Activated B cell treated with CpG ODN at 0.5 μM for 24 hours (primary cell): Measurements from ENCODE around the gene CCDC78. TPM values are rescaled to one million over a fixed set of nuclear protein-coding genes. Genes with fewer than 3 reads are reported as not detected.
A peak's percentile ranks its signal among the peaks of the same experiment; 100 is the strongest.

ENCODE experiments used
- ATAC-seq: fragments of 200-7000 bp; cut with Tn5 transposase; one replicate; pipeline ENCODE4 v1.10.0; 2021; ENCODE audit warnings: low read depth, mild to moderate bottlenecking, moderate library complexity
- CTCF ChIA-PET: fragments of 350-600 bp; sonication (Branson Sonifier 250); formaldehyde crosslinking; loops from one replicate; lab custom pipeline; 2021; ENCODE audit warnings: antibody characterized with exemption; lab: Charles Lee
- POLR2A ChIA-PET: fragments of 350-600 bp; sonication (Branson Sonifier 250); formaldehyde crosslinking; loops from one replicate; lab custom pipeline; 2021; ENCODE audit warnings: antibody characterized with exemption; lab: Charles Lee
- DNase-seq: peaks from one replicate; pipeline ENCODE4 v3.0.0; 2022
- H3K27ac Mint-ChIP-seq: one replicate; pipeline ENCODE4 v1.8.0; 2020; ENCODE audit warnings: mixed read lengths
- H3K27me3 Mint-ChIP-seq: one replicate; pipeline ENCODE4 v1.8.0; 2021; ENCODE audit warnings: mixed read lengths
- H3K36me3 Mint-ChIP-seq: one replicate; pipeline ENCODE4 v1.8.0; 2021; ENCODE audit warnings: low read depth, mixed read lengths
- H3K4me1 Mint-ChIP-seq: one replicate; pipeline ENCODE4 v1.8.0; 2021; ENCODE audit warnings: mixed read lengths
- H3K4me3 Mint-ChIP-seq: one replicate; pipeline ENCODE4 v1.8.0; 2020; ENCODE audit warnings: mild to moderate bottlenecking, mixed read lengths
- H3K9me3 Mint-ChIP-seq: one replicate; pipeline ENCODE4 v1.8.0; 2020; ENCODE audit warnings: mixed read lengths
- intact Hi-C: fragments of 100-400 bp; cut with micrococcal nuclease; formaldehyde crosslinking; loops from one replicate; pipeline ENCODE4 v1.15.1; 2024
- total RNA-seq: library from RNA; stranded (reverse); gene quantifications from 2 replicates; pipeline ENCODE4 v1.2.3, GENCODE V29; 2022
- TF ChIP-seq, protein P1 (sequence below): fragments of 200-600 bp; IDR thresholded peaks from one replicate; pipeline ENCODE4 v1.8.0; 2022; ENCODE audit warnings: antibody characterized with exemption, mild to moderate bottlenecking

CCDC78 gene
- total RNA-seq: 4.8 and 7.8 TPM in 2 replicates

DNA sequence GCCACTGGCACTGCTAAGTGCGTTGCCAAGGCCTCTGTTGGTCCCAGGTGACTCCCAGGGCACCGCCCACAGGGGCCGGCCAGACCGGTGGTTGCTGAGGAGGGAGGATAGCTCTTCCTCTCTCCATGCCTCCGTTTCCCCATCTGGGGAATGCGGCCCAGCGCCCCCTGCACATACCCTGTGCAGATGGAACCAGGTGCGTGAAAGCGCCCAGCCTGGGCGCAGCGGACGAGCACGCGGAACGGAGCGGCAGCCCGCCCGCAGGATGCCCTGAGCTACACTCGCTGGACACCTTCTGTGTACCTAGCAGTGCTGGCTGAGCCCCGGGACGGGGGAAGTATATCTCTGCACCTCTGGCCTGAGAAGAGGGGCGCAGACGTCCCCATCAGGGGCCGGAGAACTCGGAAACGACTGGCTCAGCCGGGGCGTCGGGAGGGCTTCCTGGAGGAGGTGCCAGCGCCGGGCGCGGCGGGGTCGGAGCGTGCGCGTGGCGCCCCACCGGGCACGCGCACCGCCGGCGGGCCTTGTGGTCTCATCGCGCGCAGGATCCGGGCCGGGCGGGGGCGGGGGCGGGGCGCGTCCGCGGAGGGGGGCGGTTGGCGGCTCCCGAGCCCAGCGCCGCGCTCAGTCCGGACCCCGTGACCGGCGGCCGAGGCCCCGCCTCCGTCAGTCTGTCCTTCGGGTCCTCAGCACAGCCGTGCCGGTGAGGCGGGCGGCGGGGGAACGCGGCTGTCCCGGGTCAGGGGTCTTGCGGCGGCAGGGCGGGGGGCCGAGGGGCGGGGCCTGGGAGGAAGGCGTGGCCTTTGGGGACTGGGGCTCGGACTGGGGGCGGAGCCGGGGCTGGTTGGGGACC is at the start of gene CCDC78, which contains the start of gene HAGHL:
Gene CCDC78, minus strand, starts transcription at position 6 of the 853 bp plus-strand sequence. CDS start 76 bp downstream, outside the sequence.
Gene HAGHL, plus strand, starts transcription at position 669 of the 853 bp plus-strand sequence. CDS start 404 bp downstream, outside the sequence.
- Mint-ChIP-seq H3K4me3 (peak within 1 kb of the TSS; percentile 79), H3K27ac (peak within 1 kb of the TSS; percentile 24), H3K4me1 (peaks cover 4% of the 10 kb centered on the region), H3K9me3 (no peaks in the 10 kb centered on the region), H3K27me3 (no peaks in the 10 kb centered on the region), H3K36me3 (peaks cover 3% of the 10 kb centered on the region)
- ChIA-PET CTCF (interaction anchor here (2.0 kb wide), 1 partner anchor 14 kb away, joined by 4 read pairs; no protein-coding TSS in a partner anchor), POLR2A (interaction anchor here (1.4 to 3.2 kb wide), 4 partner anchors 9 to 37 kb away, joined by 5 to 11 read pairs (median 8); partner anchors contain the start of genes CIAO3 and WDR24)
- DNase-seq (peak; percentile 42), ATAC-seq (peak; percentile 56)
- intact Hi-C loops: no loop called here
- TF ChIP-seq, protein P1, sequence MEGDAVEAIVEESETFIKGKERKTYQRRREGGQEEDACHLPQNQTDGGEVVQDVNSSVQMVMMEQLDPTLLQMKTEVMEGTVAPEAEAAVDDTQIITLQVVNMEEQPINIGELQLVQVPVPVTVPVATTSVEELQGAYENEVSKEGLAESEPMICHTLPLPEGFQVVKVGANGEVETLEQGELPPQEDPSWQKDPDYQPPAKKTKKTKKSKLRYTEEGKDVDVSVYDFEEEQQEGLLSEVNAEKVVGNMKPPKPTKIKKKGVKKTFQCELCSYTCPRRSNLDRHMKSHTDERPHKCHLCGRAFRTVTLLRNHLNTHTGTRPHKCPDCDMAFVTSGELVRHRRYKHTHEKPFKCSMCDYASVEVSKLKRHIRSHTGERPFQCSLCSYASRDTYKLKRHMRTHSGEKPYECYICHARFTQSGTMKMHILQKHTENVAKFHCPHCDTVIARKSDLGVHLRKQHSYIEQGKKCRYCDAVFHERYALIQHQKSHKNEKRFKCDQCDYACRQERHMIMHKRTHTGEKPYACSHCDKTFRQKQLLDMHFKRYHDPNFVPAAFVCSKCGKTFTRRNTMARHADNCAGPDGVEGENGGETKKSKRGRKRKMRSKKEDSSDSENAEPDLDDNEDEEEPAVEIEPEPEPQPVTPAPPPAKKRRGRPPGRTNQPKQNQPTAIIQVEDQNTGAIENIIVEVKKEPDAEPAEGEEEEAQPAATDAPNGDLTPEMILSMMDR: no peak

DNA sequence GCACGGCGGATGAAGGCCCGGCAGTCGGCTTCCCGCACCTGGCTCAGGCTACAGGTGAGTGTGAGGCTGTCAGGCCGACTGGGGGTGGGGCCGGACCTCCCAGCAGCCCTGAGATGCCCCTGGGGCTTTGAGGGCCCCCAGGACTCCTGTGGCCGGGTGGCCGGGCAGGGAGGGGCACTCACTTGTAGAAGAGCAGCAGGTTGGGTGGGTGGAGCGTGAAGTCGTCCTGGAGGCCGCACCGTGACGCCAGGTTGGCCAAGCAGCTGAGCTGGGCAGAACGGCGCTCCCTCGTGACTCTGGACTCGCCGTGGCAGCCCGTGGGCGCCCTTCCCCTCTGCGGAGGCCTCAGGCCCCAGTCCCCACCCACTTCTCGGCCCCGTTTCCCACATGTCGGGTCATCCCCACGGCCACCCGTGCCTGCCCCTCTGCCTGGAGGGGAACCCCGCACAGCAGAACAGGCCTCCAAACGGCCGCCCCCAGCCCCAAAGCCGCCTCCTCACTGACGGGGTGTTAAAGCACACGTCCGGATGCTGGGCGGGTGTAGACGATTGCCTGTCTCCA is 49.1 kb upstream of the CCDC78 start:
- POLR2A ChIA-PET: no interaction called here
- TF ChIP-seq, protein P1: no peak
- H3K27ac Mint-ChIP-seq: no peak overlapping the region
- H3K9me3 Mint-ChIP-seq: no peaks in the 10 kb centered on the region
- peaks cover 10% of the 10 kb centered on the region for H3K27me3 Mint-ChIP-seq
- no peak for DNase-seq
- CTCF ChIA-PET: no interaction called here
- H3K4me3 Mint-ChIP-seq: no peak overlapping the region
- intact Hi-C loops: no loop called here
- no peaks in the 10 kb centered on the region for H3K4me1 Mint-ChIP-seq
- no peak for ATAC-seq
- no peaks in the 10 kb centered on the region for H3K36me3 Mint-ChIP-seq

DNA sequence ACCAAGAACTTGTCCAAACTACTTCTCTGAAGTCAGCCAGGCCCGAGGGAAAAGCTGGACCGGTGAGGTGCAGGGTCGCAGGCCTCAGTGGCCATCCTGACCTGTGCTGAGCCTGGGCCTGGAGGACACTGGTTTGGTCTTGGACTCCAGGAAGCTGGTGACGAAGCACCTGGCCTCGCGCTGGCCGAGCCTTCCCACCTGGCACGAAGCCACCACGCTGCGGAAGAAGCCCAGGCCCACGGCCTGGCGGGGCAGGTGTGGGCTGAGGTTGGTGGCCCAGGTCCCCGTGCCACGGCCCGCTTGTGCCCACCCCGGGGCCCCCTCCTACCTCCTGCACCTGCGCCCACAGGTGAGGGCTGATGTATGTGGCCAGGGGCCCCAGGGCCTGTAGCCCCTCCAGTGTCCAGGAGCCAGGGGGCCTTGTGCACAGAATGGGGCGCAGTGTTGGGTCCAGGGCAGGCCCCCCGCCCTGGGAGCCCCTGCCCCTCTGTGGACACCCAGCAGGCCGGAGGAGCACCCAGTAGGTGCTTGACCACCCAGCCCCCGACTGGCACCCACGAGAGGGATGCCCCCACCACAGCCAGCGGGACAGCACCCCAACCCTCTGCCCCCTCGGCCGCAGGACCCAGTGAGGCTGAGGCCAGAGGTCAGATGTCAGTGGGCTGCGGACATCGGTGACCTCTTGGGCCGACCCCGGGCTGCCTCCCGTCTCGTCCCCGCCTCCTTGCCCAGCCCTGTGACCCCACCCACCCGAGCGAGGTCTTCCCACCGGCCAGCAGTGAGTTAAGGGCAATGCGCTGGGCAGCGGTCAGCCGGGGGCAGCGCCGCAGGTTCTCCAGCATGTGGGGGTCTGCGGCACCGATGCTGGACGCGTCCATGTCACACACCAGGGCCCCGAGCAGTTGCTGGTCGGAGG is 48.1 kb upstream of the CCDC78 start:
- POLR2A ChIA-PET: no interaction called here
- Mint-ChIP-seq H3K27me3 (peaks cover 10% of the 10 kb centered on the region), H3K9me3 (no peaks in the 10 kb centered on the region), H3K36me3 (no peaks in the 10 kb centered on the region), H3K4me3 (no peak overlapping the region), H3K27ac (no peak overlapping the region), H3K4me1 (no peaks in the 10 kb centered on the region)
- intact Hi-C loops: no loop called here
- TF ChIP-seq, protein P1: no peak
- DNase-seq: no peak
- ATAC-seq: no peak
- CTCF ChIA-PET: no interaction called here

DNA sequence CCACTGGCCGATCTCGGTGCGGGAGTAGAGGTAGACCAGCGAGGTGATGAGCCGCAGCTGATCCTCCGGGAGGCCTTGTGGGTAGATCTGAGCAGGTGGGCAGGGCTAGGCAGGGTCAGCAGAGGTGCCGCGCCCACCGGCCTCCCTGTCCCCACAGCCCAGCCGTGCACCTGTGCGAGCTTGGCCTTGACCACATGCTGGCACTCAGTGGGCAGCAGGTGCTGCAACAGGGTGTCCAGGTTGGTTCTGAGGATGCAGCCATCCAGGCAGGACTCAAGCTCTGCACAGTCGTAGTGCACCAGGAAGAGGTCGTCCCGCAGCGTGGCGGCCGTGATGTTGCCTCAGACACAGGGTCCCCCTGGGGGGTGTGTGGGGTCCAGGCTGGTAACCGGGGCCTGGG is 46.7 kb upstream of the CCDC78 start:
- Mint-ChIP-seq H3K9me3 (no peaks in the 10 kb centered on the region), H3K4me1 (no peaks in the 10 kb centered on the region), H3K36me3 (no peaks in the 10 kb centered on the region), H3K27ac (no peak overlapping the region), H3K4me3 (no peak overlapping the region), H3K27me3 (peaks cover 6% of the 10 kb centered on the region)
- TF ChIP-seq, protein P1: no peak
- DNase-seq (no peak), ATAC-seq (no peak)
- intact Hi-C loops: no loop called here
- CTCF ChIA-PET: interaction anchor here (1.0 kb wide), 1 partner anchor 61 kb away, joined by 3 read pairs; no protein-coding TSS in a partner anchor
- POLR2A ChIA-PET: interaction anchor here (0.7 kb wide), 1 partner anchor 16 kb away, joined by 6 read pairs; no protein-coding TSS in a partner anchor
